ENCODE results near the gene KCNJ12.
"Not testable (repeated sequence)": the region's sequence is repeated elsewhere in the genome, so short reads cannot be mapped to it uniquely, and the experiment has no call there.

KCNJ12 gene

DNA sequence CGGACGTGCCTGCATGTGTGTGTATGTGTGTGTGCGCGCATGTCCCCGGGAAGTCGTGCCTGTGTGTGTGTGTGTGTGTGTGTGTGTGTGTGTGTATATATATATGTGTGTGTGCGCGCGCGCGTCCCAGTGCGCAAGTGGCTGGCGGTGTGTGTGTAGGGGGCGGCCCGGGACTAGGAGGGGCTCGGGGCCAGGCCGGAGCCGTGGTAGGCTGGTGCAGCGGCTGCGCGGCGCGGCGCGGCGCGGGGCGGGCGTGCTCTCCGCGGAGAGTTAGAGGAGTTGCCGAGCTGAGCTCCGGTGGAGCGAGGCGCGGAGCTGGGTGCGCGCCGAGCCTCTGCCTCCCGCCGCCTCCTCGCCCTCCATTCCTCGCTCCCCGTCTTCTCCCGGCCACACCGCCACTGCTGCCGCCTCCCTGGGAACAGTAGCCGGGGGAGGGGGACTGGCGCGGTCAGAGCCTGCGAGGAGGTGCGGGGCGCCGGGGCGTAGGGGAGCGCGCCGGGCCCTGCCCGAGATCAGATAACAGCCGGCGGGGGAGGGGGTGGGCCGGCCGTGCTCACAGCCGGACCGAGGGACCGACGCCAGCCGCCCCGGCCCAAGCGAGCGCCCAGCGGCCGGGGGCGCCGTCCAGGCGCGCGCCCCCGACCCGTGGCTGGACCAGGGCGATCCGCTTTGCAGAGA, at the start of gene KCNJ12:
TSS of gene KCNJ12 (plus strand) at position 277 of the 678 bp plus-strand sequence. CDS start 38,986 bp downstream, outside the sequence.
- DNase-seq: peak; percentile 62

DNA sequence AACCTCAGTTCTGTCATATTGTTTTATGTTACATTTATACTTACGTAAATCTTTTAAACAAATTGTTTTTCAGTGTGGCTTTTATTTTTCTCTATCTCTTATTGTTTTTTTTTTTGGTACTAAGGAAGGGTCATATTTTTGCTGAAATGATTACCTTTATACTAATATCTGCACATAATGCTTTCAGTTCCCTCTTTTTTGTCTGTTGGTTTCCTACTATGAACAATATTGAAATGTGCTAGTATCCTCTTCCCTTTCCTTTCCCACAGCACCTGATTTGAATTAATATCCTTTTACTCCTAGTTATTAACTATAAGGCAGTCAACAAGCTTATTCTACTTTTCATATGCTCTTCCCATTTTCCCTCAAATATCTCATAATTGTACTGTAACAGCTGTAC, 48.2 kb upstream of the KCNJ12 start:
- DNase-seq: not testable (repeated sequence)

- not testable (repeated sequence) for DNase-seq
Observed at GRCh38 chr17:21328778-21329177, 47.4 kb upstream of the KCNJ12 start.

- DNase-seq: peak; percentile 8
Observed at GRCh38 chr17:21330436-21331160, 45.6 kb upstream of the KCNJ12 start.

DNA sequence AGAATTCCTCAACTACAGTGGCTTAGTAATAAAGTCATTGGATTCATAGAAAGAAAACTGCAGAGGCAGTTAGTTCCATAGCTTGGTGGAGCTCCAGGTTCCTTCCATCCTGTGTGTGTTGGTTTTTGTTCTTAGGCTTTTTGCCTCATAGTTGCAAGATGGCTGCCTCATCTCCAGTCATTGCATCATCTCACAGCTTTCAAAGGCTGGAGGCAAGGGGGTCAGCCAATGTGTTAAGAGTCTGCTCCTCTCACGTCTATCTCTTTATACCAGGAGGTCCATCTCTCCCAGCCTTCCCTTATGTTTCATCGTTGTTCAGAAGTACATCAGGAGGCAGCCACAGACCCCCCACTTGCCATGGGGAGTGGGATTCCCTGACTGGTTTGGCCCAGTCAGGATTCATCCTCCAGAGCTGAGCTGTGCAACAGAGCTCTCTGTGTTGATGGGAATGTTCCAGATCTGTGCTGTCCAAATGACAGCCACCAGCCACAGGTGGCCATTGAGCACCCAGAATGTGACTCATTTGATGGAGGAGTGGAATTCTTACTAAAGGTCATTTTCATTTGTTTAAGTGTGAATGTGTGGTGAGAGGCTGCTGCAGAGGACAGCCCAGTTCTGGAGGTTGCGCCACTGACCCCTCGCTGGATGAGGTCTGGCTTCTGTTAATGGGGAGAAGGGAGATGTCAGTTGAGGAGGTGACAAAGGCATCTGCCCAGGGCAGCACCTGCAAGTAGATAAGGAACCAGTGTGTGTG, 39.4 kb upstream of the KCNJ12 start:
- DNase-seq: peak; percentile 5

GRCh38 chr17:21337981-21338625, 38.1 kb upstream of the KCNJ12 start:
- peak; percentile 21 for DNase-seq

DNA sequence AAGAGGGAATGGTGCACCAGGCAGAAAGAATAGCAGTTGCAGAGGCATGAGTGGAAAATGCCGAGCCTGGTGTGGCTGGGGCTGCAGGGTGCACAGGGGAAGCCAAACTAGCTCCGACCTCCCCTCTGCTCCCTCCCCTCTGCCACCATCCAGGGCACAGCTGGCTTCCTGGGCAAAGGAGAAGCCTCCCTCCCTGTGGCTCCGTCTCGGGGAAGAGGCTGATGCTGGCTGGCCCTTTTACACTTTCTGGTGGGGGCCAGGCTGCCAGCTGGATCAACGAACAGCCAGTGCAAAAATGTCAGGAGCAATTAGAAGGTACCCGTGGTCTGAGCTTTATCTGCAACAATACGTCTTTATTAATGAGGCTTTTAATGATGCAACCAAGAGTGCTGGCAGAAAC, 37.1 kb upstream of the KCNJ12 start:
- peak; percentile 15 for DNase-seq

DNA sequence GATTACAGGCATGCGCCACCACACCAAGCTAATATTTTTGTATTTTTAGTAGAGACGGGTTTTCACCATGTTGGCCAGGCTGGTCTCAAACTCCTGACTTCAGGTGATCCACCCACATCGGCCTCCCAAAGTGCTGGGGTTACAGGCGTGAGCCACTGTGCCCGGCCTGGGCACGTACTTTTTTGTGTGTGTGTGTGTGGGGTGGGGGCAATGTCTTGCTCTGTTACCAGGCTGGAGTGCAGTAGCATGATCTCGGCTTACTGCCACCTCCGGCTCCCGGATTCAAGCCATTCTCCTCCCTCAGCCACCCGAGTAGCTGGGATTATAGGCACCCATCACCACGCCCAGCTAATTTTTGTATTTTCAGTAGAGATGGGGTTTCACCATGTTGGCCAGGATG, 36.6 kb upstream of the KCNJ12 start:
- not testable (repeated sequence) for DNase-seq

- DNase-seq: peak; percentile 11
Observed at GRCh38 chr17:21340407-21340806, 35.8 kb upstream of the KCNJ12 start.

GRCh38 chr17:21341279-21341678, 34.9 kb upstream of the KCNJ12 start:
- DNase-seq: peak; percentile 7

DNA sequence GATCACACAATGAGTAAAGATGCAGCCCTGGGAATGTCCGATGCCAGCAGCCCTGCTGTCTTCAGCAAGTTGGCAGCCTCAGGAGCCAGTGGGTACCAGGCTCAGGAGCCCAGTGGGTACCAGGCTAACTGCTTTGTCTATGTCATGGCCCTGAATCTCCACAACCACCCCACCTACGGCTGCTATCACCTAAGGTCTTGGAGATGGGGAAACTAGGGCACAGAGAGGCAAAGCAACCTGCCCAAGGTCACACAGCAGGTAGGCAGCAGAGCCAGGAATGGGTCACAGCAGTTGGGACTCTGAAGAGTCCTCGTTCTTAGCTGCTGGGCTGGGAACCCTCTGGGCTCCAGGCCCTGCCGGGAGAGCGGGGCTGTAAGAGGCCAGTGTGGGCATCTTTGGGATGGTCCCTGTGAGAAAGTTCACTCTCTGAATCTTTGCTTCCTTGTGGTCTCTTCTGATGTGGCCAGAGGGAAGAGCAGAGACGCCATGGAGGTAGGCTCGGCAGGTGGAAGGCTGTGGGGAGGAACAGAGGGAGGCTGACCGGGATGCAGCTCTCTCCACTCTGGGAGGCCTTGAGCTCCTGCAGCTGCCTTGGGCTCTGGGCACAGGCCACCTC, 34.1 kb upstream of the KCNJ12 start:
- not testable (repeated sequence) for DNase-seq

GRCh38 chr17:21343061-21343949, 32.9 kb upstream of the KCNJ12 start:
- DNase-seq: not testable (repeated sequence)

GRCh38 chr17:21344801-21345200, 31.4 kb upstream of the KCNJ12 start:
- DNase-seq: not testable (repeated sequence)

- peak; percentile 22 for DNase-seq
Observed at GRCh38 chr17:21345236-21345635, 30.9 kb upstream of the KCNJ12 start.

DNA sequence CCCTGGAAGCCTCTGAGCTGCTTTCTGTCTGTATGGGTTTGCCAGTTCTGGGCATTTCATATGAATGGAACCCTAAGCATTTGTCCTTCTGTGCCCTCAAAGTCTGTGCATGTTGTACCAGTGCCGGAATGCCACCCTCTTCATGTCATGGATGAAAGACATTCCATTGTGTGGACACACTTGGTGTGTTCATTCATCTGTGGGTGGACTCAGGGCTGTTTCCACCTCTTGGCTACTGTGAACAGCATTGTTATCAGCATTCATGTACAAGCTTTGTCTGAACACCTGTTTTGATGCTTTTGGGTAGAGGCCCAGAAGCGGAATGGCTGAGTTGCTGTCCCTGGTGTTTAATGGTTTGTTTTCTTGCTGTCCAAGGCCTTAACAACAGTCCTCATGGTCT, 30.1 kb upstream of the KCNJ12 start:
- DNase-seq: not testable (repeated sequence)

DNA sequence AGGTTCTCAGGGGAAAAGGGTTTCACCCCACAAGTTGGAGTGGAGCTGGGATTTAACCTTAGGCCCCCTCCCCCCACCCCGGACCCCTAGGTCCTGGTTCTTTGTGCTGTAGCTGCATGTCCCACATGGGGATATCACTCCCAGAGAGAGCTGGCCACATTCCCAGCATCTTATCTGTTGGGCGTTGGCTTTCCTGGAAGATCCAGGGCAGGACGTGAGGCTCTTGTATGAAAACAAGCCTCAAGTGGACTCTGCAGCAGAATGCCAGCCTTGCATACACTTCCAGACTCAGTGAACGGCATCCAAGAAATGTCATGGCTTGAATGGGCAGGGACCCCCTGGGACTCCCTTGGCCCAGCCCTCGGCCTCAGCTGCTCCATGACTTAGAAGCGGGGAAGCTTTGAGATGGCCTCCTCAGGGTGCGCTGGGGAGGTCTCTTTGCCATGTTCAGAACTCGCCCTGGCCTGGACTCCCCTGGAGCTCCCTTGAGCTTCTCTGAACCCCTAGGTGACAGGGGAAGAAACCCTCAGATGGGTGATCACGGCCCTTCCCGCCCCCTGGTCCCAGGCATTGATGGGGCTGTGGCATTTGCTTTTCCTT, 29.4 kb upstream of the KCNJ12 start:
- peak; percentile 3 for DNase-seq

- DNase-seq: not testable (repeated sequence)
Observed at GRCh38 chr17:21347660-21348059, 28.5 kb upstream of the KCNJ12 start.

GRCh38 chr17:21348081-21348925, 27.9 kb upstream of the KCNJ12 start:
- peak; percentile 13 for DNase-seq

DNA sequence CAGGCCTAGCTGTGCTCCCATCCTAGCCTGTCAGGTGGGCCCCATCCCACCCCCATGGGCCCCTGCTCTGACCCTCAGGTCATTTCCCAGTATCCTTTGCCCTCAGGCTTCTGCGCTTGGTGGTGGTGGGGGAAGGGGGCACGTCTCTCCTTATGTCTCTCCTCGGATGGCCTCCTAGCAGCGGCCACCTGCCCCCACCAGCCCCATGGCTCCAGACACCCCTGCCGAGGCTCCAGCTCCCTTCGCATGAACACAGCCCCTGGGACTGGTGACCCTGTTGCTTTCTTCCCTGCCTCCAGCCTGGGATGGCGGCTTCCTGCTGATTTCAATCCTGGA, 27.3 kb upstream of the KCNJ12 start:
- DNase-seq: not testable (repeated sequence)
